Right cardiac atrium (tissue), 5 donors: Measurements from ENCODE around the gene STX16. TPM values are rescaled to one million over a fixed set of nuclear protein-coding genes. Genes with fewer than 3 reads are reported as not detected.

Experiments
- ATAC-seq, 2 donors: fragments of 200-7000 bp; cut with Tn5 transposase; one replicate each; pipeline versions ENCODE4 v1.8.0 to v1.9.1; 2020; ENCODE audit warnings: moderate library complexity in 2 of 2, mild to moderate bottlenecking in 1 of 2
- DNase-seq, 3 donors: peaks; one replicate each; pipeline ENCODE4 v3.0.0-alpha.2; 2020
- H3K27ac ChIP-seq: one replicate; pipeline ENCODE4 v1.5.1; 2013; ENCODE audit warnings: mild to moderate bottlenecking, low read length, control low read depth, moderate library complexity
- H3K27me3 ChIP-seq: one replicate; pipeline ENCODE4 v1.6.1; 2013; ENCODE audit not compliant: control insufficient read depth, insufficient read depth
- H3K4me1 ChIP-seq: one replicate; pipeline ENCODE4 v1.6.1; 2013; ENCODE audit warnings: low read length; ENCODE audit not compliant: control insufficient read depth, insufficient read depth
- H3K4me3 ChIP-seq: one replicate; pipeline ENCODE4 v1.5.1; 2013; ENCODE audit warnings: low read length, control low read depth
- H3K9me3 ChIP-seq: one replicate; pipeline ENCODE4 v1.6.1; 2013; ENCODE audit warnings: low read length; ENCODE audit not compliant: control insufficient read depth
- WGBS: extraction: QIAGEN DNeasy Blood & Tissue Kit; methylation state at CpG from one replicate; pipeline ENCODE4 v1.1.7; 2013; 5-methylcytosine and 5-hydroxymethylcytosine counted together
- intact Hi-C, 4 donors: fragments of 100-400 bp; cut with DNase I; formaldehyde crosslinking; loops; one replicate each; pipeline versions ENCODE4 v1.11.0 to v1.14.0; 2022 to 2023
- polyA plus RNA-seq: library from polyadenylated mRNA; stranded (reverse); fragments of 200-250 nt; gene quantifications from one replicate; pipeline ENCODE4 v1.2.3, GENCODE V29; 2013
- total RNA-seq, 4 donors: library from RNA; stranded (reverse); fragmentation: NEBNext Ultra II Directional; extraction: Animal tissue kit (Norgen Biotek cat#: 25700); gene quantifications; one replicate each; pipeline ENCODE4 v1.2.1, GENCODE V29; 2021
- donor health status: healthy with polysubstance abuse.
- donor health status: DM: no; HTN: yes; CAD: no.
- donor health status: DM: no; HTN: no; CAD: no.
- donor health status: DM: no; HTN: yes; CAD: no; lungs with severe emphysema.
- donor health status: DM: yes; HTN: yes; CAD: no.

STX16 gene
- total and polyA plus RNA-seq, 5 donors = 28.0 to 35.0 (median 33.0) TPM

GRCh38 chr20:58701431-58702160, 50.5 kb downstream of the STX16 start:
- DNase-seq (peak in 1 of 3 donors; percentile 56), ATAC-seq (no peak)
- no peaks in the 10 kb centered on the region for H3K4me1 ChIP-seq
- intact Hi-C loops = no loop called here
- H3K4me3 ChIP-seq = no peak overlapping the region
- H3K27ac ChIP-seq = no peak overlapping the region
- 93% methylated on average over 29 of the region's 29 CpGs for WGBS
- H3K27me3 ChIP-seq = no peaks in the 10 kb centered on the region
- H3K9me3 ChIP-seq = no peaks in the 10 kb centered on the region

GRCh38 chr20:58702161-58702510, 51.1 kb downstream of the STX16 start:
- Histone ChIP-seq H3K27me3 (no peaks in the 10 kb centered on the region), H3K4me1 (no peaks in the 10 kb centered on the region), H3K27ac (no peak overlapping the region), H3K9me3 (no peaks in the 10 kb centered on the region), H3K4me3 (no peak overlapping the region)
- ATAC-seq (no peak), DNase-seq (peak in 1 of 3 donors; percentile 10)
- WGBS = 99% methylated on average over 9 of the region's 9 CpGs
- intact Hi-C loops = no loop called here

DNA sequence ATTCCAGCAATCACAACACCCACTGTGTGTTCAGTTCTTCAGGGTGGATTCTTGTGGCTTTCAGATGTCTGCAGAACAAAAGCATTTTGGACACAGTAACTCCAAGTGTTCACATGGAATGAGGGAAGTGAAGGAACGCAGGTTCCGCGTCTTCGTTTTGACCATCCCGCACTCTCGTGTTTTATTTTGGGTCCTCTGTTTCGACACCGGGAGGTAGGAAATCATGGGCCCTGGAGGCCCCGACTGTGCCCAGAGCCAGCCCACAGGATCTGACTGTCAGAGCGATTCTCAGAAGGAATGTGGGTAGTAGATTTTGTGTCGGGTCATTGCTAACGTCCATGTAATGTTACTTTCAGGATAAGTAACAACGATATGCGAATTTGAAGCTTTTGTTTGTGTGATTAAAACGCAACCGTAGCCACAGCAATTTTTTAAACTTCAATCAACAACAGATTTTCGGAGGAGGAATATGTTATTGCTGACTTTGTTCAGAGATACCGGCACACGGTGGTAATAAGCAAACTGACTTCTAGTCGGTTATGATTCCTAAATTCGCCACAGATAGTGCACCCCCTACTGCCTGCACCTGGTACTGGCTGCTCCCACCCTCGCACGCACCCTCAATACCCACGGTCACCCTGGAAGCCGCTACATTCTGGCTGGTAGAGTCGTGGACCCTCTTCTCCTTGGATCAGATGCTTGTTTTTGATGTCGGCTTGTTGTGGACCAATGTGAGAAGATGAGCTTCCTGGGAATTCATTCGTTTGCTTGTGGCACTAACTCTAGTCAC, 52.0 kb downstream of the STX16 start:
- no peak overlapping the region for H3K4me3 ChIP-seq
- H3K27me3 ChIP-seq = no peaks in the 10 kb centered on the region
- no peak overlapping the region for H3K27ac ChIP-seq
- H3K9me3 ChIP-seq = no peaks in the 10 kb centered on the region
- intact Hi-C loops = no loop called here
- peak in 1 of 3 donors; percentile 18 for DNase-seq
- WGBS = 97% methylated on average over 28 of the region's 28 CpGs
- ATAC-seq = no peak
- no peaks in the 10 kb centered on the region for H3K4me1 ChIP-seq

DNA sequence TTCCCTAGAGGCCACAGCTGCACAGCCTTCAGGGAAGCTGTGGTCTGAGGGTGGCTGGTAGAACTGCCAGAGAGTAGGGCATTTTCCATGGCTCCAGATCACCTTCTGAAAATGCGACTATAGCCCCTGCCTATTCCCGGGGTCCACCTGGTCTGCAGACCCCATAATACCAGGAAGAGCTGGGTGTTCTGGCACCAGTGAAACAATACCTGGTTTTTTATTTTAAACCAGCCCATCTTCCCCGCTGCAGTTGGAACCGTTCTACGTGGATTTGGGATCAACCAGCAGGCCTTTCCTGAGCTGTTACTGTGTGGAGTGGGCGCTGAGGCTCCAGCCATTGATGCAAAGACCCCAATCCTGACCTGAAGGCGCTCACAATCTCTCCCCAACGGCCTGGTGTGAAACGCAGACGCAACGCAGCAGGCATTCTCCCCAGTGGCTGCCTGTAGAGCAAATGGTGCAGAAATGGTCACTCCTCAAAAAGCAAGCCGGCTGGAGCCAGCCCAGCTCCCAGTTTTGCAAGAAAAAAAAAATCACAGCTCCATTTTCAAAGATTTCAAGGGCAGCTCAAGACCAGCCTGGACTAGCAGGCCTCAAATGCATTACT, 52.8 kb downstream of the STX16 start:
- Histone ChIP-seq H3K9me3 (no peaks in the 10 kb centered on the region), H3K27ac (no peak overlapping the region), H3K4me3 (no peak overlapping the region), H3K4me1 (no peaks in the 10 kb centered on the region), H3K27me3 (no peaks in the 10 kb centered on the region)
- ATAC-seq = no peak
- no peak for DNase-seq
- intact Hi-C loops = no loop called here
- WGBS = 97% methylated on average over 12 of the region's 12 CpGs

- 85% methylated on average over 14 of the region's 14 CpGs for WGBS
- DNase-seq (no peak), ATAC-seq (no peak)
- Histone ChIP-seq H3K4me1 (no peaks in the 10 kb centered on the region), H3K4me3 (no peak overlapping the region), H3K9me3 (no peaks in the 10 kb centered on the region), H3K27ac (no peak overlapping the region), H3K27me3 (no peaks in the 10 kb centered on the region)
- intact Hi-C loops = no loop called here
These were observed 54.3 kb downstream of the STX16 start for GRCh38 chr20:58705208-58705926.

GRCh38 chr20:58706150-58706892, 55.2 kb downstream of the STX16 start:
- H3K4me1 ChIP-seq = no peaks in the 10 kb centered on the region
- WGBS = 94% methylated on average over 20 of the region's 20 CpGs
- intact Hi-C loops = no loop called here
- DNase-seq (no peak), ATAC-seq (no peak)
- H3K27ac ChIP-seq = no peak overlapping the region
- H3K4me3 ChIP-seq = no peak overlapping the region
- no peaks in the 10 kb centered on the region for H3K27me3 ChIP-seq
- H3K9me3 ChIP-seq = no peaks in the 10 kb centered on the region

DNA sequence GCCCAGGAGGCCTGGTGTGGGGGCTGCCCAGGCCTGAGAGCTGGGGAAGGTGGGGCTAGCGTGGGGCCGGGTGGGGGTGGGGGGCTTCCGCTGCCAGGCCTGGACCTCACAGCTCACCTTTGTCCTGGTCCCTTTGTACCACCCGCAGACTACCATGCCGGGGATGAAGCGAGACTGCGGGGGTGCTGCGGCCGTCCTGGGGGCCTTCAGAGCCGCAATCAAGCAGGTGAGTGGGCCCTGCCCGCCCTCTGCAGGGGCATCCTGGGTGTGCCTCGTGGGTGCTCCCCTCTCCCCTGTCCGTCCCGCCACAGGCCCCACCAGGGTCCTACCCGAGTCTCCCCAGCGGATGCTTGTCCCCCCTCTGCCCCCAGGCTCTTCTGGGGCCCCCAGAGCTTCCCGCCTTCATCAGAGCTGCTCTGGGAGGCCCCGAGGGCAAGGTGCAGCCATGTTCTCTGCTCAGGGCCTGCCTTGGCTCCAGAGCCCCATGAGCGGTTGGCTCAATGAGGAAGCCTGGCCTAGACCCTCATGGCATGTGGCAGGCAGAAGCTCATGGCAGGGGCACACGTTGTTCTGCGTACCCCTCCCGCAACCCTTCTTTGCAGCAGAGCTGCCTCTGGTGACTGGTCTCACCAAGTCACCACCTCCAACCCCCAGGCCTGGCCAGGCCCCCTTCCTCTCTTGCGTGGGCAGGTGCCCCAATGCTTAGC, 56.0 kb downstream of the STX16 start:
- ATAC-seq (no peak), DNase-seq (peak in 2 of 3 donors; percentile 5 to 29)
- H3K4me1 ChIP-seq = no peaks in the 10 kb centered on the region
- no peak overlapping the region for H3K27ac ChIP-seq
- intact Hi-C loops = no loop called here
- H3K27me3 ChIP-seq = no peaks in the 10 kb centered on the region
- WGBS = 97% methylated on average over 23 of the region's 23 CpGs
- H3K4me3 ChIP-seq = no peak overlapping the region
- no peaks in the 10 kb centered on the region for H3K9me3 ChIP-seq

DNA sequence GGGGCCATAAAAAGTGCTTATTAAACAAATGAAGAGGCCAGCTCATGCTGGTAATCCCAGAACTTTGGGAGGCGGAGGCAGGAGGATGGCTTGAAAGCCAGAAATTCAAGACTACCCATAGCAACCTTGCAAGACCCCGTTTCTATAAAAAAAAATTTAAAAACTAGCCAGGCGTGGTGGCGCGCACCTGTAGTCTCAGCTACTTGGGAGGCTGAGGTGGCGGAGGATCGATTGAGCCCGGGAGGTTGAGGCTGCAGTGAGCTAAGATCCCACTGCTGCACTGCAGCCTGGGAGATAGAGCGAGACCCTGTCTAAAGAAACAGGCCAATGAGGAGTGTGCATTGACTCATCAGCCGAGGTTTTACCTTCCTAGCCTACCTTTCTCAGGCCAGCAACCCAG, 56.7 kb downstream of the STX16 start:
- Histone ChIP-seq H3K4me3 (no peak overlapping the region), H3K9me3 (no peaks in the 10 kb centered on the region), H3K4me1 (no peaks in the 10 kb centered on the region), H3K27ac (no peak overlapping the region), H3K27me3 (no peaks in the 10 kb centered on the region)
- WGBS = 97% methylated on average over 10 of the region's 10 CpGs
- intact Hi-C loops = no loop called here
- DNase-seq = no peak
- no peak for ATAC-seq

DNA sequence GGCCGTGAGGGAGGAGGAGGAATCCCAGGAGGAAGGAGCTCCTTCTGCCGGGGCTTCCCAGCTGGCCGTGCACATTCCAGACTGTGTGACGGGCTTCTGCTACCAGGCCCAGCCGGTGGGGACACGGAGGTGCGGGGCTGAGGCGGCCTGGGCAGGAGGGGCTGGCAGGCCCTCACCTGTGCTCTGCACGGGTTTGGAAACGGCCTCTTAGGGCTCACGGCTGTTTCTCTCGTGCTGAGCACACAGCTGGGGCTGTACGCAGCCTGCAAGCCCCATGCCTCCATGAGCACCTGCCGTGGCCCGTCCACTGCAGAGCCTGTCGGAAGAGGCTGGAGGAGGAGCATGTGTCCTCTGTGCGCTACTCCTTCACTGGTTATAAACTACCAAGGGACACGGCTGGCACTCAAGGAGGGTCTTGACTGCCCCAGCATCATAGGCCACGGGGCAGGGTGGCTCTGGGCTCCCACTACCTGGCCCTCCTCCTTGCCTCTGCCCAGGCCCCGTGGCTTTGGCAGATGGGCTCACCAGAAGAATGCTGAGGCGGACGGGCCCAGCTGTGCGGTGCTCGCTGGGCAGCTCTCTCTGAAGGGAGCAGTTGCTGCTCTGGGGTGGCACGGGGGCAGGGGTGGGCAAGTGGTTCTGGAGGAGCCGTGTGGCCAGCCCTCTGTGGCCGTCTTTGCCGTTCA, 57.3 kb downstream of the STX16 start:
- H3K4me3 ChIP-seq = no peak overlapping the region
- 91% methylated on average over 28 of the region's 28 CpGs for WGBS
- intact Hi-C loops = no loop called here
- H3K27ac ChIP-seq = no peak overlapping the region
- ATAC-seq (no peak), DNase-seq (peak in 2 of 3 donors; percentile 8 to 32)
- H3K9me3 ChIP-seq = no peaks in the 10 kb centered on the region
- no peaks in the 10 kb centered on the region for H3K27me3 ChIP-seq
- H3K4me1 ChIP-seq = no peaks in the 10 kb centered on the region
